HepG2 (cell line): ENCODE measurements around the gene MOGAT3. TPM values are rescaled to one million over a fixed set of nuclear protein-coding genes. Genes with fewer than 3 reads are reported as not detected.

ENCODE experiments used
- ATAC-seq: fragments of 200-7000 bp; cut with Tn5 transposase; 3 replicates; pipeline ENCODE4 v1.9.1; 2020; ENCODE audit warnings: mild to moderate bottlenecking, moderate library complexity
- BruUV-seq: library from RNA; stranded (reverse); fragments of 400-500 nt; replicated peaks from 2 replicates; lab custom pipeline; 2021; lab: Mats Ljungman, UMichigan
- CTCF ChIA-PET: fragments of 300-600 bp; formaldehyde crosslinking; extraction: SDS; loops from one replicate; lab custom pipeline; 2021; ENCODE audit warnings: low total read pairs, inconsistent platforms, low intra/inter-chr PET ratio; lab: Yijun Ruan, JAX
- POLR2A ChIA-PET: fragments of 350-600 bp; sonication (Branson Sonifier 250); formaldehyde crosslinking; loops from one replicate; lab custom pipeline; 2020; ENCODE audit warnings: antibody characterized with exemption, inconsistent platforms; lab: Yijun Ruan, JAX
- DNase-seq: peaks from one replicate; pipeline ENCODE4 v3.0.0-alpha.2; 2015; ENCODE audit warnings: low spot score
- FAIRE-seq: peaks from 3 replicates; lab custom pipeline; 2011; peaks lifted over from hg19 to GRCh38; lab: Jason Lieb, UNC
- H2AFZ ChIP-seq: one replicate; pipeline ENCODE4 v1.6.1; 2011; ENCODE audit warnings: low read length, inconsistent platforms
- H3K27ac ChIP-seq: fragments of 300-600 bp; 3 replicates; pipeline ENCODE4 v1.8.0; 2011; ENCODE audit warnings: mixed run types, mild to moderate bottlenecking, mixed read lengths, low read length, inconsistent platforms; ENCODE audit not compliant: insufficient read depth; ENCODE audit errors: extremely low read length
- H3K27me3 ChIP-seq, 2 experiments: fragments of 200-600 bp in 1 of 2; 2 replicates in 1 of 2; 3 replicates in 1 of 2; pipeline versions ENCODE4 v1.6.0 to v1.8.0; 2011; ENCODE audit warnings: low read length in 2 of 2, mild to moderate bottlenecking in 2 of 2, moderate library complexity in 2 of 2, inconsistent platforms in 1 of 2; ENCODE audit not compliant: insufficient read depth in 2 of 2, control insufficient read depth in 1 of 2
- H3K36me3 ChIP-seq, 2 experiments: fragments of 200-600 bp in 1 of 2; replicated peaks in 1 of 2; 2 replicates in 1 of 2; 3 replicates in 1 of 2; pipeline versions ENCODE4 v1.5.1 to v1.8.0; 2011; ENCODE audit warnings: low read length in 2 of 2, inconsistent platforms in 1 of 2; ENCODE audit not compliant: insufficient read depth in 2 of 2, control insufficient read depth in 1 of 2
- H3K4me1 ChIP-seq: 2 replicates; pipeline ENCODE4 v1.5.1; 2012; ENCODE audit warnings: low read length, inconsistent platforms; ENCODE audit not compliant: insufficient read depth
- H3K4me2 ChIP-seq: 2 replicates; pipeline ENCODE4 v1.6.0; 2011; ENCODE audit warnings: low read depth, low read length, inconsistent platforms
- H3K4me3 ChIP-seq, 3 experiments: fragments of 200-600 bp in 1 of 3; sonication (generic), shearing (Covaris generic) in 1 of 3; replicated peaks in 1 of 3; 2 replicates each; pipeline ENCODE4 v1.5.1; 2011 to 2016; ENCODE audit warnings: low read length in 3 of 3, inconsistent platforms in 2 of 3, low read depth in 2 of 3, mild to moderate bottlenecking in 2 of 3, control low read depth in 1 of 3, mixed read lengths in 1 of 3; ENCODE audit not compliant: insufficient read depth in 1 of 3
- H3K79me2 ChIP-seq: one replicate; pipeline ENCODE4 v1.6.1; 2011; ENCODE audit warnings: low read length, inconsistent platforms; ENCODE audit not compliant: insufficient read depth
- H3K9ac ChIP-seq: 2 replicates; pipeline ENCODE4 v1.6.0; 2011; ENCODE audit warnings: mild to moderate bottlenecking, low read depth, low read length, inconsistent platforms; ENCODE audit not compliant: insufficient read depth
- H3K9me3 ChIP-seq: 2 replicates; pipeline ENCODE4 v1.5.1; 2012; ENCODE audit warnings: mild to moderate bottlenecking, low read length
- H4K20me1 ChIP-seq: 2 replicates; pipeline ENCODE4 v1.6.0; 2011; ENCODE audit warnings: inconsistent platforms, mild to moderate bottlenecking, low read length, moderate library complexity; ENCODE audit not compliant: insufficient read depth
- ATF7-NPFF ChIP-seq: sonication (generic); formaldehyde crosslinking; IDR thresholded peaks from 2 replicates; pipeline ENCODE4 v1.8.1; 2023; ENCODE audit warnings: mild to moderate bottlenecking, low read depth, missing genetic modification reagents, moderate library complexity
- CENPBD1 ChIP-seq: sonication (generic); formaldehyde crosslinking; IDR thresholded peaks from 2 replicates; pipeline ENCODE4 v1.8.0; 2022; ENCODE audit warnings: missing genetic modification reagents, low read depth, mild to moderate bottlenecking, borderline replicate concordance
- CREBL2 ChIP-seq: sonication (generic); formaldehyde crosslinking; IDR thresholded peaks from 2 replicates; pipeline ENCODE4 v1.8.1; 2023; ENCODE audit warnings: missing genetic modification reagents, mild to moderate bottlenecking, borderline replicate concordance
- EP300 ChIP-seq, 3 experiments: sonication (generic) in 1 of 3; formaldehyde crosslinking in 1 of 3; IDR thresholded peaks; 2 replicates each; pipeline versions ENCODE4 v1.5.1 to v1.6.1; 2011 to 2020; ENCODE audit warnings: low read depth in 2 of 3, low read length in 2 of 3, borderline replicate concordance in 1 of 3, improper control_type of control experiment in 1 of 3, mild to moderate bottlenecking in 1 of 3, missing genetic modification reagents in 1 of 3, moderate library complexity in 1 of 3
- IKZF5 ChIP-seq: IDR thresholded peaks from 2 replicates; pipeline ENCODE4 v1.6.1; 2018; ENCODE audit warnings: missing genetic modification reagents, mild to moderate bottlenecking, missing compliant biosample characterization
- ISL2 ChIP-seq: sonication (generic); formaldehyde crosslinking; IDR thresholded peaks from 2 replicates; pipeline ENCODE4 v1.5.0; 2020; ENCODE audit warnings: missing genetic modification reagents
- LBX2 ChIP-seq: sonication (generic); formaldehyde crosslinking; IDR thresholded peaks from 2 replicates; pipeline ENCODE4 v1.5.0; 2020; ENCODE audit warnings: missing genetic modification reagents, mild to moderate bottlenecking, borderline replicate concordance
- MAFF ChIP-seq: IDR thresholded peaks from 2 replicates; pipeline ENCODE4 v1.6.1; 2011; ENCODE audit warnings: low read depth, low read length, improper control_type of control experiment
- MAZ ChIP-seq, 2 experiments: sonication (generic) in 1 of 2; formaldehyde crosslinking in 1 of 2; IDR thresholded peaks; 2 replicates each; pipeline versions ENCODE4 v1.5.0 to v1.6.1; 2012 to 2020; ENCODE audit warnings: low read depth in 2 of 2, mild to moderate bottlenecking in 2 of 2, borderline replicate concordance in 1 of 2, improper control_type of control experiment in 1 of 2, low read length in 1 of 2, missing genetic modification reagents in 1 of 2, moderate library complexity in 1 of 2
- MEIS1 ChIP-seq: sonication (generic); formaldehyde crosslinking; IDR thresholded peaks from 2 replicates; pipeline ENCODE4 v1.9.0; 2021; ENCODE audit warnings: mild to moderate bottlenecking, missing genetic modification reagents, moderate library complexity, borderline replicate concordance
- NR1H2 ChIP-seq: sonication (generic); formaldehyde crosslinking; IDR thresholded peaks from 2 replicates; pipeline ENCODE4 v1.8.1; 2022; ENCODE audit warnings: low read depth, missing genetic modification reagents, borderline replicate concordance
- TBX3 ChIP-seq: fragments of 450-650 bp; IDR thresholded peaks from 2 replicates; pipeline ENCODE4 v1.6.1; 2017; ENCODE audit warnings: antibody characterized with exemption, mild to moderate bottlenecking, inconsistent platforms, borderline replicate concordance
- ZBTB33 ChIP-seq: sonication (generic); formaldehyde crosslinking; IDR thresholded peaks from 2 replicates; pipeline ENCODE4 v1.4.0; 2020; ENCODE audit warnings: missing genetic modification reagents
- ZNF576 ChIP-seq: sonication (generic); formaldehyde crosslinking; IDR thresholded peaks from 2 replicates; pipeline ENCODE4 v1.4.0; 2020; ENCODE audit warnings: mild to moderate bottlenecking, missing genetic modification reagents
- ZNF709 ChIP-seq: sonication (generic); formaldehyde crosslinking; IDR thresholded peaks from 2 replicates; pipeline ENCODE4 v1.5.0; 2020; ENCODE audit warnings: mild to moderate bottlenecking, missing genetic modification reagents
- ZNF749 ChIP-seq: sonication (generic); formaldehyde crosslinking; IDR thresholded peaks from 2 replicates; pipeline ENCODE4 v1.8.0; 2022; ENCODE audit warnings: mild to moderate bottlenecking, missing genetic modification reagents, moderate library complexity, borderline replicate concordance
- WGBS: methylation state at CpG from one replicate; pipeline ENCODE4 v1.1.6; 2017; ENCODE audit warnings: low lambda C conversion rate; 5-methylcytosine and 5-hydroxymethylcytosine counted together
- in situ Hi-C: cut with HindIII; loops from 2 replicates; pipeline ENCODE4 v1.10.0; 2017; ENCODE audit warnings: low pct_unique_long_range_greater_than_20kb; ENCODE audit not compliant: extremely low pct_ligation_motif_present
- intact Hi-C: fragments of 100-400 bp; cut with micrococcal nuclease; formaldehyde crosslinking; loops from one replicate; pipeline ENCODE4 v1.10.0; 2022; ENCODE audit not compliant: unreplicated experiment
- polyA plus RNA-seq, 8 experiments: library from polyadenylated mRNA; depleted of rRNA in 3 of 8; stranded (reverse) in 7 of 8; unstranded in 1 of 8; fragments of >200 nt; fragmentation: Illumina TruSeq in 4 of 8; extraction: Trizol in 4 of 8; gene quantifications; 2 replicates each; pipeline versions ENCODE4 v1.2.1 to v1.2.3, GENCODE V29; 2011 to 2016; ENCODE audit warnings: low read depth in 4 of 8, missing spikeins in 1 of 8, mixed read lengths in 1 of 8; ENCODE audit not compliant: insufficient read depth in 1 of 8
- total RNA-seq, 5 experiments: library from RNA; depleted of rRNA; stranded (reverse); fragments of >200 nt; fragmentation: Illumina TruSeq; extraction: Trizol; gene quantifications; 2 replicates each; pipeline ENCODE4 v1.2.3, GENCODE V29; 2016; ENCODE audit warnings: low read depth in 1 of 5

MOGAT3 gene
- total and polyA plus RNA-seq, 2 of the 13 experiments (the other 11 are each of a cell fraction or from before 2014, with no cell fraction given), result 22.5 to 30.5 TPM

- peak overlapping the region; percentile 84 for H3K27ac ChIP-seq
- no TSS peak for BruUV-seq
- 0% methylated on average over 2 of the region's 34 CpGs for WGBS
- peaks cover 2 to 12% of the 10 kb centered on the region in 2 experiments; a peak in 4 of 5 replicates for H3K36me3 ChIP-seq
- in situ Hi-C loops (no loop called here), intact Hi-C loops (loop anchor here (2.0 kb wide), 1 partner anchor 16 kb away; the partner anchor contains the start of gene MOGAT3)
- no peak overlapping the region for H2AFZ ChIP-seq
- H3K9ac ChIP-seq, result peak overlapping the region; percentile 86
- ChIA-PET CTCF (interaction anchor here (1.3 kb wide), 1 partner anchor 27 kb away, joined by 5 read pairs; the partner anchor contains the start of gene FIS1), POLR2A (interaction anchor here (0.8 to 11.2 kb wide), 21 partner anchors 12 to 342 kb away, joined by 3 to 202 read pairs (median 7); partner anchors contain the start of genes CLDN15, FIS1, IFT22 and MOGAT3)
- H3K79me2 ChIP-seq, result peaks cover 29% of the 10 kb centered on the region
- H4K20me1 ChIP-seq, result no peaks in the 10 kb centered on the region
- no peaks in the 10 kb centered on the region; a peak in 1 of 5 replicates for H3K27me3 ChIP-seq
- no peak; the same call in 1 of the 3 replicates for ATAC-seq
- peak overlapping the region; percentile 82 to 95 (median 83) for H3K4me3 ChIP-seq
- H3K4me1 ChIP-seq, result peaks cover 44% of the 10 kb centered on the region
- FAIRE-seq, result no peak
- peak overlapping the region; percentile 91 for H3K4me2 ChIP-seq
- DNase-seq, result no peak
- no peaks in the 10 kb centered on the region for H3K9me3 ChIP-seq
- TF ChIP-seq ISL2, result no peak
- TF ChIP-seq ZNF749 (CRISPR knock-in tag), result no peak
- TF ChIP-seq MEIS1, result peak; percentile 21; the same call in 1 of the 2 replicates
- peak; percentile 31; the same call in 1 of the 2 replicates for TF ChIP-seq CREBL2 (CRISPR knock-in tag)
- TF ChIP-seq NR1H2 (CRISPR knock-in tag), result no peak
- TF ChIP-seq ZNF576 (CRISPR knock-in tag), result no peak
- no peak; the same call in 1 of the 2 replicates for TF ChIP-seq LBX2 (CRISPR knock-in tag)
- TF ChIP-seq ZNF709, result peak; percentile 64; the same call in 1 of the 2 replicates
- no peak for TF ChIP-seq CENPBD1 (CRISPR knock-in tag)
- no peak for TF ChIP-seq MAFF
- no peak for TF ChIP-seq ZBTB33
- 0 out of 2 replicates have a peak, but pooled peaks have one; percentile 5 for TF ChIP-seq MAZ (IDR thresholded peaks at IDR 0.05; ENCODE audit: borderline replicate concordance, low read depth, low read length)
- TF ChIP-seq MAZ (CRISPR knock-in tag; IDR thresholded peaks at IDR 0.05; ENCODE audit: low read depth), result no peak
- TF ChIP-seq ATF7-NPFF (CRISPR knock-in tag), result 0 out of 2 replicates have a peak, but pooled peaks have one; percentile 43
- 0 out of 2 replicates have a peak, but pooled peaks have one; percentile 16 for TF ChIP-seq IKZF5
- 0 out of 4 replicates have a peak, but pooled peaks of 1 of the 2 experiments have one; percentile 12 for TF ChIP-seq EP300 (IDR thresholded peaks at IDR 0.05; ENCODE audit: low read depth in 2 of 2, low read length in 2 of 2)
- no peak; the same call in 1 of the 2 replicates for TF ChIP-seq EP300 (CRISPR knock-in tag; IDR thresholded peaks at IDR 0.05; ENCODE audit: borderline replicate concordance)
- no peak for TF ChIP-seq TBX3
These were observed 16.1 kb upstream of the MOGAT3 start for GRCh38 chr7:101216860-101217387.
